ENCODE results near the gene FZR1.

DNA sequence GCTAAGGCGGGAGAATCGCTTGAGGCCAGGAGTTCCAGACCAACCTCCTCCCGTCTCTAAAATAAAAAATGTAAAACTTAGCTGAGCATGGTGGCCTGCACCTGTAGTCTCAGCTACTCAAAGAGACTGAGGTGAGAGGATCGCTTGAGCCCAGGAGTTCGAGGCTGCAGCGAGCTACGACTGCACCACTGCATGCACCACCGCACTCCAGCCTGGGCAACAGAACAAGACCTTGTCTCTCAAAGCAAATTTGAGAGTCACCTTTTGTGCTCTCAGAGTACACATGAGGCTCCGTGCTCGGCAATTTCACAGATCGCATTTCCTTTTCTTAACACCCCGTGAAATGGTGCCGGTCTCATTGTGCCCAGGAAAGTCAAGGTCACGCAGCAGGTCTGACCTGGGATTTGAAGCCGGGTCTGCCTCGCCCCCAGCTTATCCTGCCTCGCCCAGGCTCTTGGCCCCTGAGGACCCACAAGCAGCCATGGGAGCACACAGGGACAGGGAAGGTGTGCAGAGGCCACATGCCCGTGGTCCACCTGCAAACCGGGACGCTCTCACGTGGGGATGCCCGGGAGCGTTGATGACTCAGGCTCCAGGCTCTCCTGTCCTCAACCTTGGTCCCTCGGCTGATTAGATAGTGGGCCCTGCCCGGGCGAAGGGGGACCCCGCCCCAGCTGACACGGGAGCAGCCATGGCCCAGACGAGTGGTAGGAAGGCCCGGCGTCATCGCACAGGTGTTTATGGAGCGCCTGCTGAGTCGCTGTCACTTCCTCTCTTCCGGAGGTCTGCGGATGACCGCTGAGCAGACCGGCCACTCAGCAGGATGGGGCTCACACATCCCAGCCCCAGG is 24.6 kb upstream of the FZR1 start:
- TF ChIP-seq, protein P1, sequence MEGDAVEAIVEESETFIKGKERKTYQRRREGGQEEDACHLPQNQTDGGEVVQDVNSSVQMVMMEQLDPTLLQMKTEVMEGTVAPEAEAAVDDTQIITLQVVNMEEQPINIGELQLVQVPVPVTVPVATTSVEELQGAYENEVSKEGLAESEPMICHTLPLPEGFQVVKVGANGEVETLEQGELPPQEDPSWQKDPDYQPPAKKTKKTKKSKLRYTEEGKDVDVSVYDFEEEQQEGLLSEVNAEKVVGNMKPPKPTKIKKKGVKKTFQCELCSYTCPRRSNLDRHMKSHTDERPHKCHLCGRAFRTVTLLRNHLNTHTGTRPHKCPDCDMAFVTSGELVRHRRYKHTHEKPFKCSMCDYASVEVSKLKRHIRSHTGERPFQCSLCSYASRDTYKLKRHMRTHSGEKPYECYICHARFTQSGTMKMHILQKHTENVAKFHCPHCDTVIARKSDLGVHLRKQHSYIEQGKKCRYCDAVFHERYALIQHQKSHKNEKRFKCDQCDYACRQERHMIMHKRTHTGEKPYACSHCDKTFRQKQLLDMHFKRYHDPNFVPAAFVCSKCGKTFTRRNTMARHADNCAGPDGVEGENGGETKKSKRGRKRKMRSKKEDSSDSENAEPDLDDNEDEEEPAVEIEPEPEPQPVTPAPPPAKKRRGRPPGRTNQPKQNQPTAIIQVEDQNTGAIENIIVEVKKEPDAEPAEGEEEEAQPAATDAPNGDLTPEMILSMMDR (IDR thresholded peaks at IDR 0.05): no peak
- no peak for TF ChIP-seq POLR2A (IDR thresholded peaks at IDR 0.05)

Data from transverse colon (tissue), 3 donors.